ENCODE results near the gene NPLOC4.

GRCh38 chr17:81673561-81674258, 36.8 kb upstream of the NPLOC4 start:
- TF ChIP-seq, protein P1, sequence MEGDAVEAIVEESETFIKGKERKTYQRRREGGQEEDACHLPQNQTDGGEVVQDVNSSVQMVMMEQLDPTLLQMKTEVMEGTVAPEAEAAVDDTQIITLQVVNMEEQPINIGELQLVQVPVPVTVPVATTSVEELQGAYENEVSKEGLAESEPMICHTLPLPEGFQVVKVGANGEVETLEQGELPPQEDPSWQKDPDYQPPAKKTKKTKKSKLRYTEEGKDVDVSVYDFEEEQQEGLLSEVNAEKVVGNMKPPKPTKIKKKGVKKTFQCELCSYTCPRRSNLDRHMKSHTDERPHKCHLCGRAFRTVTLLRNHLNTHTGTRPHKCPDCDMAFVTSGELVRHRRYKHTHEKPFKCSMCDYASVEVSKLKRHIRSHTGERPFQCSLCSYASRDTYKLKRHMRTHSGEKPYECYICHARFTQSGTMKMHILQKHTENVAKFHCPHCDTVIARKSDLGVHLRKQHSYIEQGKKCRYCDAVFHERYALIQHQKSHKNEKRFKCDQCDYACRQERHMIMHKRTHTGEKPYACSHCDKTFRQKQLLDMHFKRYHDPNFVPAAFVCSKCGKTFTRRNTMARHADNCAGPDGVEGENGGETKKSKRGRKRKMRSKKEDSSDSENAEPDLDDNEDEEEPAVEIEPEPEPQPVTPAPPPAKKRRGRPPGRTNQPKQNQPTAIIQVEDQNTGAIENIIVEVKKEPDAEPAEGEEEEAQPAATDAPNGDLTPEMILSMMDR (conservative IDR thresholded peaks at IDR 0.05; ENCODE audit: low read length) = no peak
- TF ChIP-seq EZH2phosphoT487 (IDR thresholded peaks at IDR 0.05; ENCODE audit: borderline replicate concordance) = no peak

Data from Loucy (cell line).